ENCODE measurements around the gene TDRD1. TPM values are rescaled to one million over a fixed set of nuclear protein-coding genes. Genes with fewer than 3 reads are reported as not detected.

Gene TDRD1
- total RNA-seq, 1 experiment from 2014 or later = not detected

- Histone ChIP-seq H3K4me3 (ENCODE audit: low read depth, low read length, poor library complexity, severe bottlenecking) (no peak overlapping the region), H3K36me3 (ENCODE audit: insufficient read depth, low read length, poor library complexity, severe bottlenecking) (no peaks in the 10 kb centered on the region), H3K27me3 (replicated peaks; ENCODE audit: insufficient read depth, low read depth, low read length, poor library complexity) (peaks cover 19% of the 10 kb centered on the region), H3K27ac (ENCODE audit: low read depth, low read length, poor library complexity, severe bottlenecking) (no peak overlapping the region), H3K9me3 (ENCODE audit: low read depth, low read length, poor library complexity, severe bottlenecking) (no peaks in the 10 kb centered on the region), H3K4me1 (ENCODE audit: insufficient read depth, low read length, poor library complexity, severe bottlenecking) (no peaks in the 10 kb centered on the region)
- ChIA-PET CTCF (no interaction called here), POLR2A (ENCODE audit: low non-redundant PET) (no interaction called here)
- TF ChIP-seq, protein P1, sequence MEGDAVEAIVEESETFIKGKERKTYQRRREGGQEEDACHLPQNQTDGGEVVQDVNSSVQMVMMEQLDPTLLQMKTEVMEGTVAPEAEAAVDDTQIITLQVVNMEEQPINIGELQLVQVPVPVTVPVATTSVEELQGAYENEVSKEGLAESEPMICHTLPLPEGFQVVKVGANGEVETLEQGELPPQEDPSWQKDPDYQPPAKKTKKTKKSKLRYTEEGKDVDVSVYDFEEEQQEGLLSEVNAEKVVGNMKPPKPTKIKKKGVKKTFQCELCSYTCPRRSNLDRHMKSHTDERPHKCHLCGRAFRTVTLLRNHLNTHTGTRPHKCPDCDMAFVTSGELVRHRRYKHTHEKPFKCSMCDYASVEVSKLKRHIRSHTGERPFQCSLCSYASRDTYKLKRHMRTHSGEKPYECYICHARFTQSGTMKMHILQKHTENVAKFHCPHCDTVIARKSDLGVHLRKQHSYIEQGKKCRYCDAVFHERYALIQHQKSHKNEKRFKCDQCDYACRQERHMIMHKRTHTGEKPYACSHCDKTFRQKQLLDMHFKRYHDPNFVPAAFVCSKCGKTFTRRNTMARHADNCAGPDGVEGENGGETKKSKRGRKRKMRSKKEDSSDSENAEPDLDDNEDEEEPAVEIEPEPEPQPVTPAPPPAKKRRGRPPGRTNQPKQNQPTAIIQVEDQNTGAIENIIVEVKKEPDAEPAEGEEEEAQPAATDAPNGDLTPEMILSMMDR (conservative IDR thresholded peaks at IDR 0.05; ENCODE audit: low read depth, low read length) = no peak
- TF ChIP-seq EZH2 (IDR thresholded peaks at IDR 0.05; ENCODE audit: borderline replicate concordance, low read depth, low read length, poor library complexity, severe bottlenecking) = no peak
- BruUV-seq (replicated peaks) = no TSS peak
- intact Hi-C loops (cut with micrococcal nuclease; ENCODE audit: unreplicated experiment) = no loop called here
- no peak for DNase-seq (ENCODE audit: low spot score)
These were observed 15.9 kb downstream of the TDRD1 start for GRCh38 chr10:114195079-114195478.

DNA sequence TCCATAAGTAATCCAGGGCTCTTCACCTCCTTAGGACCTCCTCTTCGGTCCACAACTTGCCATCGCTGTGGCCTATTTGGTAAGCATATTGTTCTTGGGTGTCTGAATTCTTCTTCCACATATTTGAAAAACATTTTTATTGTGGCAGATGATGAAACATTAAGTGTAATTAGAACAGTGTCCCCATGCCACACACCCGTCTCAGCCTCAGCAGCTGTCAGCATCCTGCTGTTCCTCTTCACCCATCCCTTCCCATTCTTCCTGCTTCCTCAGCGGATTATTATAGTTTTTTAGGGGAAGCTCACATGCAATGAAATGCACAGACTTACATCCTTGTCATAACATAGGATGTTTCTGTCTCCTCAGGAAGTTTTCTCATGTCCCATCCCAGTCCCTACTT is 20.1 kb downstream of the TDRD1 start:
- intact Hi-C loops (cut with micrococcal nuclease; ENCODE audit: unreplicated experiment) = no loop called here
- Histone ChIP-seq H3K27me3 (replicated peaks; ENCODE audit: insufficient read depth, low read depth, low read length, poor library complexity) (peaks cover 26% of the 10 kb centered on the region), H3K4me1 (ENCODE audit: insufficient read depth, low read length, poor library complexity, severe bottlenecking) (no peaks in the 10 kb centered on the region), H3K36me3 (ENCODE audit: insufficient read depth, low read length, poor library complexity, severe bottlenecking) (no peaks in the 10 kb centered on the region), H3K9me3 (ENCODE audit: low read depth, low read length, poor library complexity, severe bottlenecking) (no peaks in the 10 kb centered on the region), H3K27ac (ENCODE audit: low read depth, low read length, poor library complexity, severe bottlenecking) (no peak overlapping the region), H3K4me3 (ENCODE audit: low read depth, low read length, poor library complexity, severe bottlenecking) (no peak overlapping the region)
- no peak for DNase-seq (ENCODE audit: low spot score)
- TF ChIP-seq, protein P1 (conservative IDR thresholded peaks at IDR 0.05; ENCODE audit: low read depth, low read length) = no peak
- no peak for TF ChIP-seq EZH2 (IDR thresholded peaks at IDR 0.05; ENCODE audit: borderline replicate concordance, low read depth, low read length, poor library complexity, severe bottlenecking)
- BruUV-seq (replicated peaks) = no TSS peak
- ChIA-PET POLR2A (ENCODE audit: low non-redundant PET) (interaction anchor here (0.5 kb wide), 1 partner anchor 47 kb away, joined by 3 read pairs; no protein-coding TSS in a partner anchor), CTCF (no interaction called here)

- DNase-seq (ENCODE audit: low spot score) = no peak
- Histone ChIP-seq H3K4me3 (ENCODE audit: low read depth, low read length, poor library complexity, severe bottlenecking) (no peak overlapping the region), H3K9me3 (ENCODE audit: low read depth, low read length, poor library complexity, severe bottlenecking) (no peaks in the 10 kb centered on the region), H3K27me3 (replicated peaks; ENCODE audit: insufficient read depth, low read depth, low read length, poor library complexity) (peaks cover 25% of the 10 kb centered on the region), H3K27ac (ENCODE audit: low read depth, low read length, poor library complexity, severe bottlenecking) (no peak overlapping the region), H3K36me3 (ENCODE audit: insufficient read depth, low read length, poor library complexity, severe bottlenecking) (no peaks in the 10 kb centered on the region), H3K4me1 (ENCODE audit: insufficient read depth, low read length, poor library complexity, severe bottlenecking) (no peaks in the 10 kb centered on the region)
- POLR2A ChIA-PET (ENCODE audit: low non-redundant PET) = no interaction called here
- no TSS peak for BruUV-seq (replicated peaks)
- TF ChIP-seq EZH2 (IDR thresholded peaks at IDR 0.05; ENCODE audit: borderline replicate concordance, low read depth, low read length, poor library complexity, severe bottlenecking) = no peak
- TF ChIP-seq, protein P1 (conservative IDR thresholded peaks at IDR 0.05; ENCODE audit: low read depth, low read length) = no peak
- CTCF ChIA-PET = no interaction called here
- intact Hi-C loops (cut with micrococcal nuclease; ENCODE audit: unreplicated experiment) = no loop called here
These were observed 23.7 kb downstream of the TDRD1 start for GRCh38 chr10:114202812-114203211.
